Esophagus squamous epithelium (tissue), 5 donors: Measurements from ENCODE around the gene OLFML1. TPM values are rescaled to one million over a fixed set of nuclear protein-coding genes. Genes with fewer than 3 reads are reported as not detected.

Experiments
- DNase-seq: peaks from one replicate; lab custom pipeline; 2025; lab: John Stamatoyannopoulos, UW
- H3K27ac ChIP-seq, 4 donors: fragments of 200-600 bp; sonication (generic); one replicate each; pipeline ENCODE4 v1.5.1; 2016 to 2019; ENCODE audit warnings: mild to moderate bottlenecking in 1 of 4
- H3K27me3 ChIP-seq, 4 donors: fragments of 200-600 bp; sonication (generic); 1 replicate in 3 of 4; 2 replicates in 1 of 4; pipeline versions ENCODE4 v1.5.1 to v1.6.0; 2017 to 2021; ENCODE audit warnings: antibody characterized with exemption in 1 of 4
- H3K36me3 ChIP-seq, 3 donors: fragments of 200-600 bp; sonication (generic); one replicate each; pipeline ENCODE4 v1.5.1; 2016 to 2019
- H3K4me1 ChIP-seq, 3 donors: fragments of 200-600 bp; sonication (generic); one replicate each; pipeline ENCODE4 v1.5.1; 2017 to 2019
- H3K4me3 ChIP-seq, 4 donors: fragments of 200-600 bp; sonication (generic); 1 replicate in 3 of 4; 2 replicates in 1 of 4; pipeline ENCODE4 v1.5.1; 2016 to 2019; ENCODE audit warnings: mild to moderate bottlenecking in 2 of 4, moderate library complexity in 1 of 4
- H3K9me3 ChIP-seq, 3 donors: fragments of 200-600 bp; sonication (generic); one replicate each; pipeline ENCODE4 v1.5.1; 2016 to 2019
- POLR2A ChIP-seq, 4 donors: fragments of 450-650 bp; IDR thresholded peaks; one replicate each; pipeline ENCODE4 v1.6.1; 2017; ENCODE audit warnings: antibody characterized with exemption in 4 of 4, mild to moderate bottlenecking in 4 of 4, moderate library complexity in 3 of 4
- WGBS, 2 donors: methylation state at CpG; one replicate each; pipeline ENCODE4 v1.1.5; 2018; 5-methylcytosine and 5-hydroxymethylcytosine counted together
- intact Hi-C: fragments of 100-400 bp; cut with DNase I; formaldehyde crosslinking; loops from one replicate; pipeline ENCODE4 v1.15.0; 2022
- total RNA-seq, 4 donors: library from RNA; depleted of rRNA; stranded (reverse); fragments of >200 nt; gene quantifications; one replicate each; pipeline ENCODE4 v1.1.0, GENCODE V29; 2016
- TF ChIP-seq, protein P1 (sequence below), 6 experiments: fragments of 450-650 bp in 4 of 6; fragments of 200-600 bp in 2 of 6; sonication (generic) in 2 of 6; IDR thresholded peaks; one replicate each; pipeline ENCODE4 v1.5.1; 2016 to 2019; ENCODE audit warnings: antibody characterized with exemption in 6 of 6, mild to moderate bottlenecking in 4 of 6, moderate library complexity in 4 of 6
- donor health status: DM: yes; HTN: yes; CAD: no.

OLFML1 gene
- total RNA-seq, 4 donors from 2014 or later: 0.35 to 6.3 (median 2.4) TPM; not detected in 1

DNA sequence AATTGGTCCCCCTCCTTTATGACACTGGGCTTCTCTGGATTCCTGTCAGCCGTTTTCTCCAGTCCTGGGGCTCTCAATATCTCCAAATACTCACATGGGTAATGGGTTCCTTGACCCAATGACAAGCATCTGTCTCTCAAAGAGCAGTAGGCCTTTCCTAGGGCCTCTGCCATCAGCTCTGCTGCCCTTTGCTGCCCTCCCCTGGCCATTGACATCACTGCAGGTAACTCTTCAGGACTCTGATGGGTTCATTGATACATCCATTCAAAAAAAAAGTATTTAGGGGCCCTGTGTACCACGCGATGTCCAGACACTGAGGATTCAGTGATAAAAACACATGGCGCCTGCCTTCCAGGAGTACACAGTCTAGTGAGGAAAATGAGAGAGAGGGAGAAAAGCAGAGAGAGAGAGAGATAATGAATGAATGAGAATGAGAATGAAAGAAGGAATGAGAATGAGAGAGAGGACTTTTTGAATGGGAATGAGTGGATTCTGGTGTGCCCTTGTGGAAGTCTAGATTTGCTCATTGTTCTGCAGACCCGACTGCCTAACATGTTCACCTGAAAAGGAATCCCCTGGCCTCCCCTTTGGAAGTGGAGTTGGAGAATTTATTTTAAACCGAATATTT lies 42.6 kb upstream of the OLFML1 start:
- TF ChIP-seq, protein P1, sequence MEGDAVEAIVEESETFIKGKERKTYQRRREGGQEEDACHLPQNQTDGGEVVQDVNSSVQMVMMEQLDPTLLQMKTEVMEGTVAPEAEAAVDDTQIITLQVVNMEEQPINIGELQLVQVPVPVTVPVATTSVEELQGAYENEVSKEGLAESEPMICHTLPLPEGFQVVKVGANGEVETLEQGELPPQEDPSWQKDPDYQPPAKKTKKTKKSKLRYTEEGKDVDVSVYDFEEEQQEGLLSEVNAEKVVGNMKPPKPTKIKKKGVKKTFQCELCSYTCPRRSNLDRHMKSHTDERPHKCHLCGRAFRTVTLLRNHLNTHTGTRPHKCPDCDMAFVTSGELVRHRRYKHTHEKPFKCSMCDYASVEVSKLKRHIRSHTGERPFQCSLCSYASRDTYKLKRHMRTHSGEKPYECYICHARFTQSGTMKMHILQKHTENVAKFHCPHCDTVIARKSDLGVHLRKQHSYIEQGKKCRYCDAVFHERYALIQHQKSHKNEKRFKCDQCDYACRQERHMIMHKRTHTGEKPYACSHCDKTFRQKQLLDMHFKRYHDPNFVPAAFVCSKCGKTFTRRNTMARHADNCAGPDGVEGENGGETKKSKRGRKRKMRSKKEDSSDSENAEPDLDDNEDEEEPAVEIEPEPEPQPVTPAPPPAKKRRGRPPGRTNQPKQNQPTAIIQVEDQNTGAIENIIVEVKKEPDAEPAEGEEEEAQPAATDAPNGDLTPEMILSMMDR (IDR thresholded peaks at IDR 0.05): peak; percentile 60 to 78 (median 73)
- no peak for TF ChIP-seq POLR2A (IDR thresholded peaks at IDR 0.05)
- intact Hi-C loops: no loop called here
- H3K4me1 ChIP-seq: peaks cover 0 to 6% (median 0%) of the 10 kb centered on the region in 3 donors
- no peak overlapping the region for H3K27ac ChIP-seq
- H3K4me3 ChIP-seq: no peak overlapping the region
- H3K36me3 ChIP-seq: no peaks in the 10 kb centered on the region
- no peak for DNase-seq
- no peaks in the 10 kb centered on the region for H3K9me3 ChIP-seq
- no peaks in the 10 kb centered on the region for H3K27me3 ChIP-seq
- 26 to 32% methylated on average over 6 of the region's 6 CpGs for WGBS, 2 donors

DNA sequence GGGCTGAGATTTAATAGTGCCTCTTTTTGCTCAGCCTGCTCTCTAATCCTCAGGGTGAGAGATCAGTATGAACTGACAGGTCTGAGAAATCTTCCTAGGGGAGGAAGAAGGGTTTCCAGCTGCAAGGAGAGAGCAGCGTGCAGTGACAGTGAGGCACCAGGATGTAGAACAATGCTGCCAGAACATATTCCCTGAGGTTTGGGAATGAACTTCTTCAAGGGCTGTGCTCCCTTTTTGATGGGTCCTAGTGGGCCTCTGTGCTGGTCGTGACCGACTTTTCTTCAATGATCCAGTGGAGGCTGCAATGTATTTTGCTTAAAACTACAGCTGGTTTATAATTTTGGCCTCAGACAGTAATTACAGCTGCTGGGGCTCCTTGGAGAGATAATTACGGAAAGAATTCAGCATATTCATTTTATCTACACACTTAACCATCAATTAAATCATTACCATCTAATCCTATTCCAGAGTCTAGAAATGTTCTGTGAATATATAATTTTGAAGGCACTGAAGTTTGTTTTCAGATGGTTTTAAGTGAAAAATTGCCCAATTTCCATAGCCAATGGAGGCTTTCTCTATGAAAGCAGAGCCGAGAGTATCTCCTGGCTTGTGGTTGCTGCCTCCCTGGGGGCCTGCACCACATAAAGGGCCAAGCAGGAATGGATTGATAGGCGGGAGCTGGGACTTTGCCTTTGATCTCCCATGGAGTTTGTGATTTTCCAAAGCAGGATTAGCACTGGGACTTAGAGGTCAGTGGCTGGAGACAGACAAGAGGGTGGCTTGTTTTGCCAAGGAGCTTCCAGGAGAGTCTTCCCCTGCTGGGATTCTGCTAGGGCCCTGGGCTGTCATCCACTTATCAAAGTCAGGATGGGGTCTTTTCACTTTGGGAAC lies 41.0 kb upstream of the OLFML1 start:
- H3K27me3 ChIP-seq: no peaks in the 10 kb centered on the region
- TF ChIP-seq, protein P1 (IDR thresholded peaks at IDR 0.05): no peak
- TF ChIP-seq POLR2A (IDR thresholded peaks at IDR 0.05): no peak
- H3K9me3 ChIP-seq: no peaks in the 10 kb centered on the region
- intact Hi-C loops: no loop called here
- no peaks in the 10 kb centered on the region for H3K36me3 ChIP-seq
- DNase-seq: no peak
- no peak overlapping the region for H3K4me3 ChIP-seq
- peaks cover 0 to 5% (median 0%) of the 10 kb centered on the region in 3 donors for H3K4me1 ChIP-seq
- WGBS, 2 donors: 67 to 80% methylated on average over 5 of the region's 6 CpGs
- no peak overlapping the region for H3K27ac ChIP-seq

DNA sequence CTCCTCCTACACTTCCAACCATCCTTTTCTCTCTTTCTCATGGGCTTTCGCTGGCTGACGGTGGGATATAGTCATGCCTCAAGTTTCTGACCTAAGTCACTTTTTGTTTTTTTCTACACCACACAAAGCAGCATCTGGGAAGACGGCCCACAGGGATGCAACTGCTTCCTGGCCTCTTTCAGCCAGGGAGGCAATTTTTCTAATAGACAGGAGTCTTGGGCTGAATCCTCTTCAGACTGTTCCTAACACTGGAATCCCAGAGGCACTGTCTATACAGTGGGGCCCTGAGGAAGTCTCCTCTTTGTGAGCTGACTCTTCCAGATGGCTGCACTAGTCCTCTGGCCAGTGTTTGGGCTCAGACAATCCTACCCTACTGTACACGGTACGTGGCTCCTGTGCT lies 39.7 kb upstream of the OLFML1 start:
- H3K27me3 ChIP-seq: no peaks in the 10 kb centered on the region
- WGBS, 2 donors: 78 to 86% methylated on average over 3 of the region's 5 CpGs

DNA sequence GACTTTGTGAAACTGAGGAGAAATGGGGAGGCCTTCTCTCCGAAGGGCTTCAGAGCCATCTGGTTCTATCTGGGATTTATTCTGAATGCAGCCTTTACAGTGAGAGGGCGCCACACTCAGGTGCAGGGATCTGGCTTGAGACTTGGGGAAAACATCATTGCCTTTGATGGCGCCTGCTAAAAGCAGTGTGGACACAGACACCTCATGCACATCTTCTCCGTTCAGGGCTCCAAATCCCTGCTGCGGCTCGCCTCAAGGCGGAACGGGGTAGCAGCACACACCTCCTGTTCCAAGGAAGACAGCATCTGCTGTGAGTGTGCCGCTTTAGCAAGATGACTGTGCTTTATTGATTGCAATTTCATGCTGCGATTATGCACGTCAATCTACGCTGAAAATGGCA lies 37.1 kb upstream of the OLFML1 start:
- no peak for DNase-seq
- 91 to 95% methylated on average over 9 to 12 of the region's 12 CpGs for WGBS, 2 donors
- no peaks in the 10 kb centered on the region for H3K27me3 ChIP-seq

More for the DNA sequence above, 39.7 kb upstream of the OLFML1 start:
- intact Hi-C loops: no loop called here
- Histone ChIP-seq H3K27ac (no peak overlapping the region), H3K4me3 (no peak overlapping the region), H3K9me3 (no peaks in the 10 kb centered on the region), H3K36me3 (no peaks in the 10 kb centered on the region), H3K4me1 (no peaks in the 10 kb centered on the region)
- no peak for TF ChIP-seq POLR2A (IDR thresholded peaks at IDR 0.05)
- TF ChIP-seq, protein P1 (IDR thresholded peaks at IDR 0.05): no peak
- no peak for DNase-seq

More for the DNA sequence above, 37.1 kb upstream of the OLFML1 start:
- Histone ChIP-seq H3K4me3 (no peak overlapping the region), H3K9me3 (no peaks in the 10 kb centered on the region), H3K36me3 (no peaks in the 10 kb centered on the region), H3K27ac (no peak overlapping the region), H3K4me1 (no peaks in the 10 kb centered on the region)
- intact Hi-C loops: no loop called here
- TF ChIP-seq POLR2A (IDR thresholded peaks at IDR 0.05): no peak
- TF ChIP-seq, protein P1 (IDR thresholded peaks at IDR 0.05): no peak
